SIG-M5 treated with dmso at 0.1 percent for 504 hours (cell line): ENCODE measurements around the gene SAPCD2.

Source experiments
- DNase-seq: peaks from one replicate; lab custom pipeline; 2025; ENCODE audit not compliant: unreplicated experiment; lab: John Stamatoyannopoulos, UW

Gene SAPCD2

GRCh38 chr9:137107982-137108381 lies 37.6 kb upstream of the SAPCD2 start:
- DNase-seq = no peak

- no peak for DNase-seq
Measured at GRCh38 chr9:137107312-137107921, 37.1 kb upstream of the SAPCD2 start.

DNA sequence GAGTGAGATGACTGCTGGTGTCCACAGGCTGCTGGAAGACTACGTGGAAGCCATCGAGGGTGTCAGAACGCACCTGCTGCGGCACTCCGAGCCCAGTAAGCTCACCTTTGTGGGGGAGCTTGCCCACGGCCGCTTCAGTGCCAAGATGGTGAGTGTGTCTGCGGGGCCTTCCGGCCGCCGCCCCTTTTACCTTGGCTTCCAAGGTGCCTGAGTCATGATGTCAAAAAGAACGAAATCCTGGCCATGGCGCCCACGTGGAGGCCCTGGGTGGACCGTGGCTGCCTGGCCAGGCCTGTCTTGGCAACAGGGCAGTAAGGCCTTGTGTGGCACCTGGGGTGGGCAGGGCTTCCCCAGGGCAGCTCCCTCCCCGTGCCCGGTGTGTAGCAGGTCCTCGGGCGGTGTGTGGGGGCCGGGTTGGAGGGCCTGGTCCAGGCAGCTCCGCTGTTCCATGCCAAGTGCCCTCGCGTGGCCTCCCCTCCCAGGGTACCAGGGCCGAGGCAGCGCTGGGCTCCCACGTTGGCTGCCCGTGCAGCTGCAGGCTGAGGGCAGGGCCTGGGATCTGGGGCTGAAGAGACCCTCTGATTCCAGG lies 36.4 kb upstream of the SAPCD2 start:
- no peak for DNase-seq

DNA sequence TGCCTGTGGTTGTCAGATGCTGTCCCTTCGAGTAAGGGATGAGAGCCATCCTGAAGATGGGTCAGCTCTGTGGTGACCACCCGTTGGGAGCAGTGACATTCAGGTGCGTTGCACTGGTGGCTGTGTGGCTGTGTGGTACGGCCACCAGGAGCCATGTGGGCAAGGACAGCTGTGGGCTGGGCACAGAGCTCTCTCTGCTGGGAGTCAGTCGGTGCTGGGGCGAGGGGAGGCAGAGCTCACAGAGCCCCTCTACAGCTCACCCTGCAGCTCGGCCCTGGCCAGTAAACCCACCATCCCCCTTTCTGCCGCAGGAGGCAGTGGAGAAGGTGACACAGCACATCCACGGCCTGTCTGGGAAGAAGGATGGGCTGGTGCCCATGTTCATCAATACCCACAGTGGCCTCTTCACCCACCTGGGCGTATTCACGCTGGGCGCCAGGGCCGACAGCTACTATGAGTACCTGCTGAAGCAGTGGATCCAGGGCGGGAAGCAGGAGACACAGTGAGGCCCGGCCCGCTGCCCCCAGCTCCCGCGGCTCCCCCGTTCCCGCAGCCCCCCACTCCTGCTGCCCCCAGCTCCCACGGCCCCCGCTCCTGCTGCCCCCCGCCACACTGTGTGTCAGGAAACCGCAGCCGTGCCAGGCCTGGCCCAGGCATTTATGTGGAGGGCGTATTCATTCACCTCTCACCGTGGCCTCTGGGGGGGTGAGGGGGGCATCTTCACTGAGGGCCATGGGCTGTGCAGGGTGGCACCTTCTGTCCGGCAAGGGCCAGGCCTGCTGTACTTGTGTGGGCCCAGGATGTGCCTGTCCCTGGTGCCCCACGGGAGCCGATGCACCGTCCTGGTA lies 35.7 kb upstream of the SAPCD2 start:
- DNase-seq = no peak

DNA sequence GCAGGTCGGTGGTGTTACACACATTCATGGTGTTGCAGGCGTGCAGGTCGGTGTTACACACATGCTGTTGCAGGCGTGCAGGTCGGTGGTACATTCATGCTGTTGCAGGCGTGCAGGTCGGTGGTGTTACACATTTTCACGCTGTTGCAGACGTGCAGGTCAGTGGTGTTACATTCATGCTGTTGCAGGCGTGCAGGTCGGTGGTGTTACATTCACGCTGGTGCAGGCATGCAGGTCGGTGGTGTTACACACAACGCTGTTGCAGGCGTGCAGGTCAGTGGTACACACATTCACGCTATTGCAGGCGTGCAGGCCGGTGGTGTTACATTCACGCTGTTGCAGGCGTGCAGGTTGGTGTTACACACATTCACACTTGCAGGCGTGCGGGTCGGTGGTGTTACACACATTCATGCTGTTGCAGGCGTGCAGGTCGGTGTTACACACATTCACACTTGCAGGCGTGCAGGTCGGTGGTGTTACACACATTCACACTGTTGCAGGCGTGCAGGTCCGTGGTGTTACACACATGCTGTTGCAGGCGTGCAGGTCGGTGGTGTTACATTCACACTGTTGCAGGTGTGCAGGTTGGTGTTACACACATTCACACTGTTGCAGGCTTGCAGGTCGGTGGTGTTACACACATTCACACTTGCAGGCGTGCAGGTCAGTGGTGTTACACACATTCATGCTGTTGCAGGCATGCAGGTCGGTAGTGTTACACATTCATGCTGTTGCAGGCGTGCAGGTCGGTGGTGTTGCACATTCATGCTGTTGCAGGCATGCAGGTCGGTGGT lies 33.0 kb upstream of the SAPCD2 start:
- no peak for DNase-seq

DNA sequence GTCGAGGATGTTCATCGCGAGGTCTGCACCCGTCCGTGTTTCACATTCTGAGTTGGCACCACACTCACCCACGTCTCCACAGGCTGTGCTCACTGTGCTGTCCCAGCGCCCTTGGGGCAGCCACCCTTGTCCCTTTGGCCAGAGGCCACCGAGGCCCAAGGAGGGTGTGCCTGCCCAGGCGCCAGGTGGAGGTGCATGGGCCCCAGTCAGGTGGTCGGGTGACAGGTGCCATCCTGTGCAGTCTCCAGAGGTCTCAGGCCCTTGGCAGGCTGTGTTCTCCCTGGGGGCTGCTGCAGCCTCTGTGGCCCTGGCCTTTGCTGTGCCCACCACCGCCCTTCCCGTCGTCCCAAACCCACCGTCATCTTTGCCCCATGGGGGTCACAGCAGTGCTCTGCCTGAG lies 28.9 kb upstream of the SAPCD2 start:
- no peak for DNase-seq

DNA sequence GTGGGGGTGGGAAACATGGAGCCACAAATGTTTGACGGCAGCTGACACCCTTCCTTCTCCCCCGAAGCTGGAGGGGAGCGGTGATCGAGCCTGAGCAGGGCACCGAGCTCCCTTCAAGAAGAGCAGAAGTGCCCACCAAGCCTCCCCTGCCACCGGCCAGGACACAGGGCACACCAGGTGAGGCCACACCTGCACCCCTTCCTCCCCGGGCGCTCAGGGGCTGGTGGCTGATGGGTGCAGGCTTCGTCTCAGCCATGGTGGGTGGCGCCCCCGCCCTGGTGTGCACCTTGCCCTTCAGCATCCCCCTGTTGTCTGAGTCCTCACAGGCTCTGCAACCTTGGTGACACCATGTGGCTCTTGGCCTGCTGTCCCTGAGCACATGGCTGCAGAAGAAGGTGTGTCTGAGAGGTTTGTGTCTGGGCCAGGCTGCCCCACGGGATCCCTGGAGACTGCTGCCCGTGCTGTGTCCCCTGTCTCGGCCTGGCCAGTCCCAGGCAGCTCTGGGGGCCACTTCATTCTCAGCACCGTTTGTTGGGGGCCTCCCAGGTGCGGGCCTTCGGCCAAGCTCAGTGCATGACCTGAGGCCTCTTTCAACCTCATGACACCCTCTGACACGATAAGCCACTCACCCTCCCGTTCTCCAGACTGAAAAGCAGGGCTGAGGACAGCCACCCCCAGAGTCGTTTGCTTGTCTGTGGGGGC lies 27.6 kb upstream of the SAPCD2 start:
- no peak for DNase-seq

GRCh38 chr9:137096785-137097546 lies 26.6 kb upstream of the SAPCD2 start:
- DNase-seq = no peak

DNA sequence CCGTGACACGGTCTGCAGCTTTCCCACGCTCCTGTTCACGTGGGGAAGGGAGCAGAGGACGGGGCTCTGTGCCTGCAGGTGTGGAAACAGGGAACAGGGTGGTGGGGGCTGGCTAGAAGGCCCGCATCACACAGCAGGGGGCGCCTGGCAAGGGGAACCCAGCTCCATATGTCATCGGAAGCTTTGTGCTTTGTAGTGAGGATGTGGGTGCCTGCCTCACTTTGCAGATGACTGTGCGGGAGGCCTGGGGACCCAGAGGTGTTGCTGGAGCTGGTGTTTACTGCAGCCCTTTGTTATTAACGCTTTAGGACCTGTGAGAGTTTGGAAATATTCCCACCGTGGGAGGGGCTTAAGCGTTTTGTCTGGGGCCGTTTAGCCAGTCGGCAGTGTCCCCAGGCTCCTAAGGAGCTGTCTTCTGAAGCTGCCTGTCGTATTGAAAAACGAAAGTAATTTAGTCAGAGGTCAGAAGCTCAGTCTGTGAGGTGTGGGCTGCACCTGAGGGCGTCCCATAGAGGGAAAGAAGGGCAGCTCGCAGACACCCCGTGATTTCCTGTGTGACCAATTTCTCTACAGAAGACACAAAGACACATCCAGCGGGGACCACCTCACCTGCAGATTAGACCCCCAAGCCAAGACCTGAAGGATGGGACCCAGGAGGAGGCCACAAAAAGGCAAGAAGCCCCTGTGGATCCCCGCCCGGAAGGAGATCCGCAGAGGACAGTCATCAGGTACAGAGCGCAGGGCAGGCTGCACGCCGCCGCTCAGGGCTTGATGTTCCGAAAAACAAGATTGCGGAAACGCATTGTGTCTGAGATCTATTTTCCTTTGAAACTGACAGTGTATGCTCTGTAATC lies 25.5 kb upstream of the SAPCD2 start:
- DNase-seq = no peak

DNA sequence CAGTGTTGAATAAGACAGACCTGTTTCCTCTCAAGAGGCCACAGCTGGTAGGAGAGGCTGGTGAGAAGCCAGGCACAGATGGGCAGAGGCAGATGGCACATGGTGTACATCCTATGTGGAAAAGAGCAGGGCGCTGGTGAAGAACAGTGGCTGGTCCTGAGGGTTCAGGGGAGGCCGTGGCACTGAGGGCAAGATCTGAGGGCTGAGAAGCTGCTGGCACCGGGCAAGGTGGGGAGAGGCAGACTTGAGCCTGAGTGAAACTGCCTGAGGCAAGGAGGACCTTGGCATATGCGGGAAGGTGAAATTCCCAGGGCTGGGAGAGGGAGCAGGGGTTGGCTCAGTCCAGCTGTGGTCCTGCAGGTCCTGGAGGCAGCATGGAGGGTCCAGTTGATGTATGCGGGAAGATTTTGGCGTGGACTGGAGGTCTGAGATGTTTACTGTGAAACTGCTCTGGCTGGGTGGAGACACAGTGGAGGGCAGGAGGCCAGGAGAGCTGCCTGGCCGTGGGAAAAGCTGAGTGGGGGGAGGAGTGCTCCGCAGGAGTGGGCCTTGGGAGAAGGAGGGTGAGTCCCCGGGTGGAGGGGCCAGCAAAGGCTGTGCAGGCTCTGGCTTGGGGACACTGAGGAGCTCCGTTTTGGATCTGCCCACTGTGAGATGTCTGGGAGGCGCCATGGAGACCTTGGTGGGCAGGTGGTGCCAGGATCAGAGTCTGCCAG lies 19.0 kb upstream of the SAPCD2 start:
- no peak for DNase-seq

DNA sequence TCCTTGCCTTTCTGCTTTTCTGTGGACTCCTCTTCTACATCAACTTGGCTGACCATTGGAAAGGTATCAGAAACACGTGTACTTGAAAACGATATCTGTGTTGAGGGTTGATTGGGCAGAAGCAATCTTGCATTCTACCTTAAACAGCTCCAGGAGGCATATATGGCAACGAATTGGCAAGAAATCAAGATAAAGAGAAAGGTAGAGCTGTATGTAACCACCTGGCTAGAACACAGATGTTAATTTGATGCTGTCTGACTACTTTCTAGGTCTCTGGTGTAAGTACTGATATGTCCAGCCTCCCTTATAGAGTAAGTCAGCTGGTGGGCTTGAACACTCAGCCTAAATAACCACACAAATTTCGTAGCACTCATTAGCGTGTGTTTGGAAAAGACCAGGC lies 17.8 kb upstream of the SAPCD2 start:
- DNase-seq = no peak

DNA sequence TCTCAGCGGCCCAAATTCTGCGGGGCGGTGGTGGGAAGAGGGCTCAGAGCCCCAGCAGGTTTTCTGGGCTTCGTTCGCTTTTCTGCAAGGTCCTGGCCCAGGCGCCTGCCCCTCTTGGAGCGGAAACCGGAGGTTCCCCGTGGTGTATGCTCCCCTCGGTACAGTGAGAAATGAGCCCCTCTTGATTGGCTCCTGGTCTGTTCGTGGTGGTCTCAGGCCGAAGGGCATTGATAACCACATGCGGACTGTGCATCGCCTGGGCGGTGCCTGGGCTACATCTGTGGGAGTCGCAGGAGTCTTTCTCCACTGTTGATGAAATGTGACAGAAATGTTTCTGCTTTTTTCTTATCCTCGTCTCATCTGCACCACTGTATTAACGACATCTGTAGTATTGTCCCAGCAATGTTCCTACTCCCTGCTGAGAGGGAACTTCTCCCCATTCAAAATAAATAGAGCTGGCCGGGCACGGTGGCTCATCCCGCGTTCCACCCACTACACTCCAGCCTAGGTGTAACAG lies 17.1 kb upstream of the SAPCD2 start:
- peak; percentile 29 for DNase-seq

GRCh38 chr9:137086531-137087408 lies 16.4 kb upstream of the SAPCD2 start, which contains the start of gene MAN1B1:
Gene MAN1B1 (plus strand): TSS chr9:137086985. CDS start chr9:137087000, 15 bp downstream.
- DNase-seq = peak; percentile 97

DNA sequence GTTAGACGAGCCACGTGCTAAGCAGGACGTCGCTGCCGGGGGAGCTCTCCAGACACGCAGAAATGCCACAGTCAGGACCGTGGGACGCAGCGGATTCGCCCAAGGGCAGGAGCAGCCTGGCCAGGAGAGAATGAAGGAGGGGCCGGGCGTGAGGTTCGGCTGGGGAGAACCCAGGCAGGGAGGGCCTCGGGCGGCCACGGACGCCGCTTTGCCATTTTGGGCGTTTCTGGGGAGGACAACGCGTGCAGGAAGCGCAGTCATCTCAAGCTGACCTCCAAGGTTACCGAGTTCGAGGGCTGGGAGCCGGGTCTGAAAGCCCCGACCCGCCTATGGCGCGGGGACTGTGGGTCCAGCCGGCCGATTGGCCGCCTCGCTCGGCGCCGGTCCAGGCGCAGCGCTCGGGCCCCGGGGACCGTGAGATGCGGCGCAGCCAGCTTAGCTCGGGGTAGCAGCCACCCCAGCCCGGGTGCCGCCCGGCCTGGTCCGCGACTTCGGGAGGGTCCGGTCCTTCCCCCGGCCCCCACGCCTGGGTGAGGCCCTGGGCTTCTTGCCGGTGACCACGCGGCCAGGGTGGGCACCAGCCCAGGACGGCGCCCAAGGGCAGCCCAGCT lies 15.7 kb upstream of the SAPCD2 start:
- DNase-seq = no peak

GRCh38 chr9:137084526-137084925 lies 14.2 kb upstream of the SAPCD2 start:
- no peak for DNase-seq

GRCh38 chr9:137083394-137084004 lies 13.1 kb upstream of the SAPCD2 start:
- DNase-seq = peak; percentile 61
